K562 (cell line): ENCODE measurements around the gene LSR. TPM values are rescaled to one million over a fixed set of nuclear protein-coding genes. Genes with fewer than 3 reads are reported as not detected.

Experiments used
- ARID2 ChIP-seq: fragments of 450-650 bp; IDR thresholded peaks from 2 replicates; pipeline ENCODE4 v1.6.1; 2017; ENCODE audit warnings: antibody characterized with exemption, mild to moderate bottlenecking
- ATF4 ChIP-seq: fragments of 450-650 bp; formaldehyde crosslinking; IDR thresholded peaks from 2 replicates; pipeline ENCODE4 v1.4.0; 2022; ENCODE audit warnings: mild to moderate bottlenecking, moderate library complexity
- BCL6 ChIP-seq: fragments of 250-450 bp; sonication (Bioruptor Pico); IDR thresholded peaks from 2 replicates; pipeline ENCODE4 v1.4.0; 2020
- BDP1 ChIP-seq: IDR thresholded peaks from 3 replicates; pipeline ENCODE4 v1.6.1; 2011; ENCODE audit not compliant: insufficient read length, insufficient read depth
- BRD4 ChIP-seq: fragments of 200-600 bp; sonication (generic); IDR thresholded peaks from 2 replicates; pipeline ENCODE4 v1.6.1; 2017; ENCODE audit warnings: inconsistent platforms
- CHD1 ChIP-seq: fragments of 200-600 bp; sonication (generic); IDR thresholded peaks from one replicate; pipeline ENCODE4 v1.6.1; 2012; ENCODE audit warnings: mild to moderate bottlenecking, moderate library complexity, low read length, inconsistent platforms
- FOXM1 ChIP-seq, 2 experiments: fragments of 450-650 bp in 1 of 2; sonication (generic) in 1 of 2; formaldehyde crosslinking in 1 of 2; IDR thresholded peaks; 2 replicates each; pipeline versions ENCODE4 v1.6.1 to v1.9.0; 2017 to 2022; ENCODE audit warnings: low read depth in 2 of 2, mild to moderate bottlenecking in 2 of 2, missing genetic modification reagents in 1 of 2, moderate library complexity in 1 of 2
- HMBOX1 ChIP-seq: sonication (generic); IDR thresholded peaks from 2 replicates; pipeline ENCODE4 v1.6.1; 2016
- KLF13 ChIP-seq: fragments of 450-650 bp; IDR thresholded peaks from 2 replicates; pipeline ENCODE4 v1.6.1; 2016; ENCODE audit warnings: missing genetic modification characterization, low read depth, mild to moderate bottlenecking, missing compliant biosample characterization, moderate library complexity, borderline replicate concordance
- LEF1 ChIP-seq: fragments of 450-650 bp; IDR thresholded peaks from 2 replicates; pipeline ENCODE4 v1.6.1; 2016; ENCODE audit warnings: mild to moderate bottlenecking
- NBN ChIP-seq: fragments of 450-650 bp; IDR thresholded peaks from 2 replicates; pipeline ENCODE4 v1.6.1; 2016; ENCODE audit warnings: low read depth, mild to moderate bottlenecking
- POLR2H ChIP-seq: IDR thresholded peaks from 2 replicates; pipeline ENCODE4 v1.6.1; 2016; ENCODE audit warnings: missing genetic modification characterization, low read depth, mild to moderate bottlenecking, control low read depth, missing compliant biosample characterization, moderate library complexity
- RBM34 ChIP-seq: fragments of 200-400 bp; formaldehyde crosslinking; IDR thresholded peaks from 2 replicates; pipeline ENCODE4 v1.6.1; 2018; ENCODE audit warnings: low read length, borderline replicate concordance; ENCODE audit not compliant: insufficient read depth
- ZNF354B ChIP-seq: fragments of 250-450 bp; sonication (Bioruptor Pico); IDR thresholded peaks from 2 replicates; pipeline ENCODE4 v1.4.0; 2020
- ZNF518B ChIP-seq: fragments of 250-450 bp; sonication (Bioruptor Pico); IDR thresholded peaks from 2 replicates; pipeline ENCODE4 v1.5.0; 2021; ENCODE audit warnings: mild to moderate bottlenecking, moderate library complexity
- ZNF551 ChIP-seq: fragments of 250-450 bp; sonication (Bioruptor Pico); IDR thresholded peaks from 2 replicates; pipeline ENCODE4 v1.5.0; 2021; ENCODE audit warnings: mild to moderate bottlenecking, moderate library complexity
- polyA plus RNA-seq, 8 experiments: library from polyadenylated mRNA; depleted of rRNA in 4 of 8; stranded (reverse) in 5 of 8; unstranded in 3 of 8; fragments of >200 nt; fragmentation: Nextera tagmentation in 2 of 8; fragmentation: Illumina TruSeq in 1 of 8; extraction: Ambion mirVana in 2 of 8; extraction: Trizol in 1 of 8; gene quantifications; 2 replicates each; pipeline versions ENCODE4 v1.2.1 to v1.2.3, GENCODE V29; 2011 to 2014; ENCODE audit warnings: inconsistent platforms in 1 of 8, missing spikeins in 1 of 8
- total RNA-seq, 7 experiments: library from RNA; depleted of rRNA in 6 of 7; stranded (reverse); fragments of >200 nt in 6 of 7; fragmentation: Illumina TruSeq in 2 of 7; extraction: Trizol in 2 of 7; gene quantifications; 2 replicates each; pipeline versions ENCODE4 v1.2.1 to v1.2.3, GENCODE V29; 2011 to 2021; ENCODE audit warnings: low replicate concordance in 1 of 7
- TF ChIP-seq, protein P1 (sequence below): fragments of 250-450 bp; sonication (Bioruptor Pico); IDR thresholded peaks from 2 replicates; pipeline ENCODE4 v1.9.0; 2021; ENCODE audit warnings: mild to moderate bottlenecking
- TF ChIP-seq, protein P2 (sequence below): fragments of 450-650 bp; IDR thresholded peaks from 2 replicates; pipeline ENCODE4 v1.6.1; 2017; ENCODE audit warnings: mild to moderate bottlenecking, moderate library complexity
- TF ChIP-seq, protein P3 (sequence below): sonication (generic); formaldehyde crosslinking; IDR thresholded peaks from 2 replicates; pipeline ENCODE4 v1.9.0; 2022; ENCODE audit warnings: mild to moderate bottlenecking, missing genetic modification reagents

The LSR gene
- total and polyA plus RNA-seq, 9 of the 15 experiments (the other 6 are each of a cell fraction or from before 2014, with no cell fraction given), result 0.44 to 87.9 (median 28.0) TPM

DNA sequence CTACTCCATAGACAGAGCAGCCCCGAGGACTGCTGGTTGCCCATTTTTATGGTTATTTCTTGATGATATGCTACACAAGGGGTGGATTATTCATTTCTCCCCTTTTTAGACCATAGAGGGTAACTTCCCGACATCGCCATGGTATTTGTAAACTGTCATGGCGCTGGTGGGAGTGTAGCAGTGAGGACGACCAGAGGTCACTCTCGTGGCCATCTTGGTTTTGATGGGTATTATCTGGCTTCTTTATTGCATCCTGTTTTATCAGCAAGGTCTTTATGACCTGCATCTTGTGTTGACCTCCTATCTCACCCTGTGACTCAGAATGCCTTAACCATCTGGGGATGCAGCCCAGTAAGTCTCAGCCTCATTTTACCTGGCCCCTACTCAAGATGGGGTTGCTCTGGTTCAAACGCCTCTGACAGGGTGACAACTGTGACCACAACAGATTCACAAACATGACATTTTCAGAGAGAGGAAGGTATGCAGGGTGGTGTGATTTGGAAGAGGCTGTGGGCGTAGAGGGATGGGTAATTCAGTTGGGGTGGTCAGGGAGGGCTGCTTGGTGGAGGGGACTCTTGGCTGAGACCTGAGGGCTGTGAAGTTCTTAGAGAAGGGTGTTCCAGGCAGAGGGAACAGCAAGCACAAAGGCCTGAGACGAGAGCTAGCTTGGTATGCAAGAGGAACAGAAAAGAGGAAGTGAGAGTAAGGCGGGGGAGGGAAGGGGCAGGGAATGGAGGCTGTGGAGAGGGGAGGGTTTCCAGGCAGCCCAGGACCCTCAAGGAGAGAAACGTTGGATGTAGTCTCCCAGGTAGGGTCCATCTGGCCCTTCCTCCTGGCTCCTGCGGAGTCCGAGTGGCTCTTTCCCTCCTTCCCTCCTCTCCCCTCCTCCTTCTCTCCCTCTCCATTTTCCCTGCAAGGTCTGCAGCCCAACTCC lies 43.7 kb upstream of the LSR start (continued):
- TF ChIP-seq POLR2H (no peak; the same call in 1 of the 2 replicates), LEF1 (peak; percentile 73; the same call in 1 of the 2 replicates), ZNF551 (CRISPR knock-in tag) (peak; percentile 85; the same call in 1 of the 2 replicates), NBN (peak; percentile 79; the same call in 1 of the 2 replicates), ZNF354B (CRISPR knock-in tag) (peak; percentile 77), ARID2 (no peak), FOXM1 (IDR thresholded peaks at IDR 0.05; ENCODE audit: low read depth) (peak; percentile 41; the same call in 1 of the 2 replicates), FOXM1 (CRISPR knock-in tag; IDR thresholded peaks at IDR 0.05; ENCODE audit: low read depth) (no peak), KLF13 (tag) (peak; percentile 88; the same call in 1 of the 2 replicates), ATF4 (CRISPR knock-in tag) (peak; percentile 82), CHD1 (peak; percentile 20), BDP1 (no peak), BCL6 (CRISPR knock-in tag) (peak; percentile 94), RBM34 (no peak), ZNF518B (CRISPR knock-in tag) (0 out of 2 replicates have a peak, but pooled peaks have one; percentile 79), BRD4 (no peak), HMBOX1 (0 out of 2 replicates have a peak, but pooled peaks have one; percentile 15)
- TF ChIP-seq, protein P1, sequence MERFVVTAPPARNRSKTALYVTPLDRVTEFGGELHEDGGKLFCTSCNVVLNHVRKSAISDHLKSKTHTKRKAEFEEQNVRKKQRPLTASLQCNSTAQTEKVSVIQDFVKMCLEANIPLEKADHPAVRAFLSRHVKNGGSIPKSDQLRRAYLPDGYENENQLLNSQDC (CRISPR knock-in tag), result no peak
- TF ChIP-seq, protein P2, sequence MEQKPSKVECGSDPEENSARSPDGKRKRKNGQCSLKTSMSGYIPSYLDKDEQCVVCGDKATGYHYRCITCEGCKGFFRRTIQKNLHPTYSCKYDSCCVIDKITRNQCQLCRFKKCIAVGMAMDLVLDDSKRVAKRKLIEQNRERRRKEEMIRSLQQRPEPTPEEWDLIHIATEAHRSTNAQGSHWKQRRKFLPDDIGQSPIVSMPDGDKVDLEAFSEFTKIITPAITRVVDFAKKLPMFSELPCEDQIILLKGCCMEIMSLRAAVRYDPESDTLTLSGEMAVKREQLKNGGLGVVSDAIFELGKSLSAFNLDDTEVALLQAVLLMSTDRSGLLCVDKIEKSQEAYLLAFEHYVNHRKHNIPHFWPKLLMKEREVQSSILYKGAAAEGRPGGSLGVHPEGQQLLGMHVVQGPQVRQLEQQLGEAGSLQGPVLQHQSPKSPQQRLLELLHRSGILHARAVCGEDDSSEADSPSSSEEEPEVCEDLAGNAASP, result no peak
- TF ChIP-seq, protein P3, sequence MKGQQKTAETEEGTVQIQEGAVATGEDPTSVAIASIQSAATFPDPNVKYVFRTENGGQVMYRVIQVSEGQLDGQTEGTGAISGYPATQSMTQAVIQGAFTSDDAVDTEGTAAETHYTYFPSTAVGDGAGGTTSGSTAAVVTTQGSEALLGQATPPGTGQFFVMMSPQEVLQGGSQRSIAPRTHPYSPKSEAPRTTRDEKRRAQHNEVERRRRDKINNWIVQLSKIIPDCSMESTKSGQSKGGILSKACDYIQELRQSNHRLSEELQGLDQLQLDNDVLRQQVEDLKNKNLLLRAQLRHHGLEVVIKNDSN (CRISPR knock-in tag), result peak; percentile 36; the same call in 1 of the 2 replicates
